Peyer's patch (tissue), 4 donors: ENCODE results near the gene DEXI. TPM values are rescaled to one million over a fixed set of nuclear protein-coding genes. Genes with fewer than 3 reads are reported as not detected.
"Not testable (repeated sequence)": the region's sequence is repeated elsewhere in the genome, so short reads cannot be mapped to it uniquely, and the experiment has no call there.

Source experiments
- DNase-seq, 3 donors: peaks; one replicate each; pipeline ENCODE4 v3.0.0-alpha.2; 2017 to 2019
- H3K27ac ChIP-seq, 4 donors: fragments of 200-600 bp; sonication (generic); one replicate each; pipeline ENCODE4 v1.5.1; 2016 to 2019
- H3K27me3 ChIP-seq, 2 donors: fragments of 200-600 bp; sonication (generic); one replicate each; pipeline ENCODE4 v1.5.1; 2019
- H3K36me3 ChIP-seq, 3 donors: fragments of 200-600 bp; sonication (generic); one replicate each; pipeline ENCODE4 v1.5.1; 2016 to 2019
- H3K4me1 ChIP-seq, 4 donors: fragments of 200-600 bp; sonication (generic); one replicate each; pipeline ENCODE4 v1.5.1; 2016 to 2019
- H3K4me3 ChIP-seq, 4 donors: fragments of 200-600 bp; sonication (generic); 1 replicate in 3 of 4; 2 replicates in 1 of 4; pipeline ENCODE4 v1.5.1; 2016 to 2019; ENCODE audit warnings: mild to moderate bottlenecking in 1 of 4
- H3K9me3 ChIP-seq, 4 donors: fragments of 200-600 bp; sonication (generic); one replicate each; pipeline ENCODE4 v1.5.1; 2016 to 2019; ENCODE audit warnings: mild to moderate bottlenecking in 1 of 4
- POLR2A ChIP-seq, 2 donors: fragments of 450-650 bp; IDR thresholded peaks; one replicate each; pipeline ENCODE4 v1.5.1; 2017; ENCODE audit warnings: antibody characterized with exemption in 2 of 2, mild to moderate bottlenecking in 2 of 2, moderate library complexity in 2 of 2
- total RNA-seq, 4 donors: library from RNA; depleted of rRNA; stranded (reverse); fragments of >200 nt; gene quantifications; one replicate each; pipeline ENCODE4 v1.1.0, GENCODE V29; 2016
- TF ChIP-seq, protein P1 (sequence below), 6 experiments: fragments of 450-650 bp in 4 of 6; fragments of 200-600 bp in 2 of 6; sonication (generic) in 1 of 6; IDR thresholded peaks; one replicate each; pipeline ENCODE4 v1.5.1; 2017 to 2019; ENCODE audit warnings: antibody characterized with exemption in 6 of 6, mild to moderate bottlenecking in 3 of 6, moderate library complexity in 1 of 6

Gene DEXI
- total RNA-seq, 4 donors from 2014 or later, result 39.8 to 69.3 (median 60.9) TPM

DNA sequence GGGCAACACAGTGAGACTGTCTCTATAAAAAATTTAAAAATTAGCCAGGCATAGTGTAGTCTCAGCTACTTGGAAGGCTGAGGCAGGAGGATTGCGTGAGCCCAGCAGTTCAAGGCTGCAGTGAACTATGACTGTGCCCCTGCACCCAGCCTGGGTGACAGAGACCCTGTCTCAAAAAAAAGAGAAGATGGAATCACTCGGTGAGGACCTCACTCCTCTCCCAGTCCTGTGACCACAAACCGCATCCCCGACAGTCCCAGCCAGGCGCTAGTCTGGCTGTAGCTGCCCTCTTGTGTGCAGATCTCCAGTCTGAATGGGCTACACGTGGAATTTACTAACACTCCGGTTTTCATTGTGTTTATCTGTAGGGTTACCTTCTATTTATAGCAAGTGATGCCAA, 11.1 kb downstream of the DEXI start:
- no peaks in the 10 kb centered on the region for H3K27me3 ChIP-seq
- TF ChIP-seq, protein P1, sequence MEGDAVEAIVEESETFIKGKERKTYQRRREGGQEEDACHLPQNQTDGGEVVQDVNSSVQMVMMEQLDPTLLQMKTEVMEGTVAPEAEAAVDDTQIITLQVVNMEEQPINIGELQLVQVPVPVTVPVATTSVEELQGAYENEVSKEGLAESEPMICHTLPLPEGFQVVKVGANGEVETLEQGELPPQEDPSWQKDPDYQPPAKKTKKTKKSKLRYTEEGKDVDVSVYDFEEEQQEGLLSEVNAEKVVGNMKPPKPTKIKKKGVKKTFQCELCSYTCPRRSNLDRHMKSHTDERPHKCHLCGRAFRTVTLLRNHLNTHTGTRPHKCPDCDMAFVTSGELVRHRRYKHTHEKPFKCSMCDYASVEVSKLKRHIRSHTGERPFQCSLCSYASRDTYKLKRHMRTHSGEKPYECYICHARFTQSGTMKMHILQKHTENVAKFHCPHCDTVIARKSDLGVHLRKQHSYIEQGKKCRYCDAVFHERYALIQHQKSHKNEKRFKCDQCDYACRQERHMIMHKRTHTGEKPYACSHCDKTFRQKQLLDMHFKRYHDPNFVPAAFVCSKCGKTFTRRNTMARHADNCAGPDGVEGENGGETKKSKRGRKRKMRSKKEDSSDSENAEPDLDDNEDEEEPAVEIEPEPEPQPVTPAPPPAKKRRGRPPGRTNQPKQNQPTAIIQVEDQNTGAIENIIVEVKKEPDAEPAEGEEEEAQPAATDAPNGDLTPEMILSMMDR (IDR thresholded peaks at IDR 0.05), result no peak
- no peak for TF ChIP-seq POLR2A (IDR thresholded peaks at IDR 0.05)
- peaks cover 0 to 49% (median 0%) of the 10 kb centered on the region in 3 donors for H3K36me3 ChIP-seq
- no peaks in the 10 kb centered on the region for H3K9me3 ChIP-seq
- DNase-seq, result no peak
- H3K4me3 ChIP-seq, result no peak overlapping the region
- H3K27ac ChIP-seq, result no peak overlapping the region
- peaks cover 0 to 26% (median 2%) of the 10 kb centered on the region in 4 donors for H3K4me1 ChIP-seq

DNA sequence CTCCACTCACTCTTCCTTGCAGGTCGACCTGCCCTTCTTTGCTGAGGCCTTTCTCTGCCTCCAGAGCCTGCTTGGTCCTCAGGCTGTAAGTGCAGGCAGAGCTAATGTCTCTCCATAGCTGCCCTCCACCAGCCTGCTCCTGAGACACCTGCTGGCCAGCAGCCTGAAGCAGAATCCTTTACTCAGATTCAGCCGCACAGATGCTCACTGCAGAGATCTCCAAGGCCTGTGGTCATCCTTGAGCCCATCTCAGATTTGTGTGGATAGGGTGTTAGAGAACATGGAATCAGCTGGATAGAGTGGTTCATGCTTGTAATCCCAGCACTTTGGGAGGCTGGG, 11.5 kb downstream of the DEXI start:
- Histone ChIP-seq H3K4me3 (no peak overlapping the region), H3K9me3 (no peaks in the 10 kb centered on the region), H3K36me3 (peaks cover 0 to 53% (median 0%) of the 10 kb centered on the region in 3 donors), H3K27ac (no peak overlapping the region), H3K4me1 (peaks cover 0 to 22% (median 2%) of the 10 kb centered on the region in 4 donors), H3K27me3 (no peaks in the 10 kb centered on the region)
- TF ChIP-seq, protein P1 (IDR thresholded peaks at IDR 0.05), result no peak
- no peak for TF ChIP-seq POLR2A (IDR thresholded peaks at IDR 0.05)
- no peak for DNase-seq

DNA sequence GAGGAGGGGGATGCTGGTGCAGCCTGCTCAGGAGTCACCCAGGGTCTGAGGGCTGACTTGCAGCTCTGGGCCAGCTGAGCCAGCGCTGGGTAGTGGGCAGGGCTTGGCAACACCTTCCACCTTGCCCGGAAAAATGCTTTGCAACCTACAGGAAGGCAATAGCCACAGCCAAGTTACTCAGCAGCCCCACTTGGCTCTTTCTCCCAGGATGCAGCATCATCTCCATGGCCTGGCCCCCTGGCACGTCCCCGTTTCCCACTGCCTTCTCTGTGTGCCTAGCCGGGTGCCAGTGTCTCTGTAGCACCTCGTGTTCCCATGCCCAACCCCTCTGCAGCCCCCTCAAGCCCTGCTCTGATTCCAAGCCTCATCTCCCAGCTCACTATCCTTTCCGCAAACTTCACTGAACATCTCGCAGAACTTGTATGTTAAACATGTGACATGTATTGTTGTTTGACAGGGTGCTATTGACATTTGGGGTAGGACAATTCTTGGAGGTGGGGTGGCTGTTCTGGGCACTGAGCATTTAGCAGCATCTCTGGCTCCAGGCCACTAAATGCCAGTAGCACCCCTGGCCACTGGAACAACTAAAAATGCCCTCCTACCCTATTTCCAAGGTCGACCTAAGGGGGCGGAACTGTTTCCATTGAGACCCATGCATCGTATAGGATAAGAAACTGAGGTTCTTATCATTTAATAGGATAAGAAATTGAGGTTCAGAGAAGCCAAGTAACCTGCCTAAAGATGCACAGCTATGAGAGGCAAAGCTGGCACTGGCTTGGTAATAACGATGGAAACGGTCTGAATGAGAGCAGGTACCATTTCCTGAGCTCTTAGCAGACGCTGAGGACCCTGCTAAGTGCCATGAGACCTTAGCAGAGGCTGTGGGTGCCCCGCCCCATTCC, 12.2 kb downstream of the DEXI start:
- TF ChIP-seq, protein P1 (IDR thresholded peaks at IDR 0.05), result no peak
- TF ChIP-seq POLR2A (IDR thresholded peaks at IDR 0.05), result no peak
- Histone ChIP-seq H3K4me1 (peaks cover 0 to 16% (median 0%) of the 10 kb centered on the region in 4 donors), H3K36me3 (peaks cover 0 to 59% (median 0%) of the 10 kb centered on the region in 3 donors), H3K27me3 (no peaks in the 10 kb centered on the region), H3K27ac (peak overlapping the region in 1 of 4 donors; percentile 2), H3K4me3 (no peak overlapping the region), H3K9me3 (no peaks in the 10 kb centered on the region)
- DNase-seq, result no peak

DNA sequence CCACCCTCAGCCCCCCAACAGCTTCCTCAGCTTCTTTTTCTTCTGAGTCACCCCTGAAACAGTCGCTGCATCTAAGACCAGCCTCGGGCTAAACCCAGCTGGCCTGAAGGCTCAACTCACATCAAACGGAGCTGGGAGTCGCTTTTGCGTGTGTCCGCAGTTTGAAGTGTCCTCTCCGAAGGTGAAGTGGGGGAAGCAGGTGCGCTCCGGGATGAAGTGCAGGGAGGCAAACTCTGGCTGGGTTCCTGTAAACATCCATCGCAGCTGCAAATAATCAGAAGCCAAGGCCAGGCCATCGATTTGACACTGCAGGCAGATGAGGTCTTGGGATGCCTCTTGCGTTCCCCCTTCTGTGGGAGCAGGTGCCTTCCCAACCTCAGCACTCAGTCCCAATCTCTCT, 13.2 kb downstream of the DEXI start:
- peaks cover 0 to 69% (median 0%) of the 10 kb centered on the region in 3 donors for H3K36me3 ChIP-seq
- not testable (repeated sequence) for H3K27me3 ChIP-seq

DNA sequence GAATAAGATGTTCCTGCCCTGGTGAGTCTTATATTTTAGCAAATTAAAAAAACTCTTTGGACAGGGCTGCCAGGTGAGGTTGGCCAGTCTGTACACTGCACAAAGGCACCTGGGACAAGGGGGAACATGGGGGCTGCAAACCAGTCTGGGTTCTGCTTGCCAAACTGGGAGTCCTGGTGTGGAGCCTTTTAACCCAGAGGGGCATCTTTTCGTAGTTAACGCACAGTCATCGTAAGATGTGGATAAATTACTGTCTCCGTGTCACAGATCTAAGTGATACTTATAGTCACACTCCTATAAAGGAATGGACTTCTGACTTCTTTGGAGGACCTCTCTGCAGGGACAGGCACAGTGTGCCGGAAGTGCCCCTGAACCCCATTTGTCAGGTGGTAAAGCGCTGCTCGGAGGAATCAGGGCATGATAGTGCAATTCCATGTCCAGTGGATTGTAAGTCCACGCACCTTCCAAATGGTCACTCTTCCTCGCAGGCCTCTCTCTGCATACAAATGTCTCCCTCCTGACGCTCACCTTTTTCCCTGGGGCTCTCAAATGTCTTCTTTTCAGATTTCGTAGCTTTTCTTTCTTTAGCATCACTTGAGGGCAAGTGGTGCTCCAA, 14.7 kb downstream of the DEXI start:
- TF ChIP-seq, protein P1 (IDR thresholded peaks at IDR 0.05), result no peak
- TF ChIP-seq POLR2A (IDR thresholded peaks at IDR 0.05), result no peak
- Histone ChIP-seq H3K4me3 (no peak overlapping the region), H3K9me3 (no peaks in the 10 kb centered on the region), H3K27me3 (no peaks in the 10 kb centered on the region), H3K36me3 (peaks cover 0 to 56% (median 0%) of the 10 kb centered on the region in 3 donors), H3K4me1 (peaks cover 0 to 5% (median 0%) of the 10 kb centered on the region in 4 donors), H3K27ac (no peak overlapping the region)
- DNase-seq, result no peak

More for the DNA sequence above, 13.2 kb downstream of the DEXI start:
- not testable (repeated sequence) for H3K4me3 ChIP-seq, H3K9me3 ChIP-seq, H3K4me1 ChIP-seq, H3K27ac ChIP-seq, DNase-seq

DNA sequence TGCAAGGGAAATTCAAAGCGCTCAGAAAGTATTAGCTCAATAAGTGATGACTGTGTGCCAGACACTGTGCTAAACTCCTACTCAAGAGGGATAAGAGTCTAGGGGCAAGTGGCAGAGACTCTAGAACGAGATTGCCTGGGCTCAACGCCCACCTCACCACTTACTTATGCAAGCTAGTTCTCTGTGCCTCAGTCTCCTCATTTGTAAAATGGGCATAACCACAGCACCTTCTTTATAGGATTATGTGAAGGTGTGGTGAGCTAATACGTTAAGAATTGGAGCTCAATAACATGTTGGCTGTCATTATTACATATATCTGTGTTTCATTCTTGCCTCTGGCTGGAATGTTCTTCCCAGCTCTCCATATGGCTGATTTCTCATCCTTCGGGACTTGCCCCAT, 15.4 kb downstream of the DEXI start:
- no peak for DNase-seq
- Histone ChIP-seq H3K9me3 (no peaks in the 10 kb centered on the region), H3K27ac (no peak overlapping the region), H3K4me1 (peaks cover 0 to 11% (median 0%) of the 10 kb centered on the region in 4 donors), H3K36me3 (peaks cover 0 to 50% (median 0%) of the 10 kb centered on the region in 3 donors), H3K4me3 (no peak overlapping the region), H3K27me3 (no peaks in the 10 kb centered on the region)
- TF ChIP-seq, protein P1 (IDR thresholded peaks at IDR 0.05), result no peak
- no peak for TF ChIP-seq POLR2A (IDR thresholded peaks at IDR 0.05)
